Chondrocyte (in vitro differentiated cells): Measurements from ENCODE around the gene EXD3. TPM values are rescaled to one million over a fixed set of nuclear protein-coding genes. Genes with fewer than 3 reads are reported as not detected.
A peak's percentile ranks its signal among the peaks of the same experiment; 100 is the strongest.

Source experiments
- DNase-seq: peaks from one replicate; pipeline ENCODE4 v3.0.0; 2021; ENCODE audit warnings: mixed read lengths, low spot score
- H3K27ac Mint-ChIP-seq: one replicate; pipeline ENCODE4 v1.8.0; 2021; ENCODE audit warnings: mild to moderate bottlenecking, moderate library complexity, mixed read lengths; ENCODE audit not compliant: unreplicated experiment
- H3K27me3 Mint-ChIP-seq: 2 replicates; pipeline ENCODE4 v1.8.0; 2021; ENCODE audit warnings: low read depth, mixed read lengths
- H3K36me3 Mint-ChIP-seq: 2 replicates; pipeline ENCODE4 v1.8.0; 2021; ENCODE audit warnings: low read depth, mixed read lengths
- H3K4me1 Mint-ChIP-seq: 2 replicates; pipeline ENCODE4 v1.8.0; 2021; ENCODE audit warnings: low read depth, mild to moderate bottlenecking, mixed read lengths
- H3K4me3 Mint-ChIP-seq: one replicate; pipeline ENCODE4 v1.8.0; 2021; ENCODE audit warnings: mild to moderate bottlenecking, moderate library complexity, mixed read lengths; ENCODE audit not compliant: unreplicated experiment
- H3K9me3 Mint-ChIP-seq: 2 replicates; pipeline ENCODE4 v1.8.0; 2021; ENCODE audit warnings: low read depth, mixed read lengths
- CTCF ChIP-seq: fragments of 200-600 bp; sonication (generic); IDR thresholded peaks from 2 replicates; pipeline ENCODE4 v1.5.0; 2021; ENCODE audit warnings: antibody characterized with exemption, mild to moderate bottlenecking, moderate library complexity
- total RNA-seq: library from RNA; stranded (reverse); gene quantifications from 3 replicates; pipeline ENCODE4 v1.2.1, GENCODE V29; 2021

Gene EXD3
- total RNA-seq, 1 donor from 2014 or later = 11.6 TPM

GRCh38 chr9:137303893-137304382, 119.0 kb downstream of the EXD3 start:
- Mint-ChIP-seq H3K27ac (no peak overlapping the region), H3K4me3 (no peak overlapping the region), H3K36me3 (no peaks in the 10 kb centered on the region), H3K4me1 (peaks cover 22% of the 10 kb centered on the region), H3K9me3 (no peaks in the 10 kb centered on the region), H3K27me3 (no peaks in the 10 kb centered on the region)
- DNase-seq = peak; percentile 87
- no peak for TF ChIP-seq CTCF

GRCh38 chr9:137303151-137303892, 119.6 kb downstream of the EXD3 start:
- no peaks in the 10 kb centered on the region for H3K36me3 Mint-ChIP-seq

GRCh38 chr9:137302449-137303150, 120.4 kb downstream of the EXD3 start:
- no peaks in the 10 kb centered on the region for H3K27me3 Mint-ChIP-seq
- H3K27ac Mint-ChIP-seq = no peak overlapping the region
- no peak for DNase-seq
- peaks cover 22% of the 10 kb centered on the region for H3K4me1 Mint-ChIP-seq
- no peaks in the 10 kb centered on the region for H3K36me3 Mint-ChIP-seq
- TF ChIP-seq CTCF = peak; percentile 79
- H3K4me3 Mint-ChIP-seq = no peak overlapping the region
- H3K9me3 Mint-ChIP-seq = no peaks in the 10 kb centered on the region

More at GRCh38 chr9:137303151-137303892, 119.6 kb downstream of the EXD3 start:
- no peak overlapping the region for H3K27ac Mint-ChIP-seq
- H3K4me3 Mint-ChIP-seq = no peak overlapping the region
- no peak for TF ChIP-seq CTCF
- no peaks in the 10 kb centered on the region for H3K27me3 Mint-ChIP-seq
- H3K4me1 Mint-ChIP-seq = peaks cover 22% of the 10 kb centered on the region
- peak; percentile 68 for DNase-seq
- no peaks in the 10 kb centered on the region for H3K9me3 Mint-ChIP-seq

- DNase-seq = no peak
- Mint-ChIP-seq H3K4me1 (peaks cover 23% of the 10 kb centered on the region), H3K9me3 (no peaks in the 10 kb centered on the region), H3K36me3 (no peaks in the 10 kb centered on the region), H3K27ac (peak within 1 kb of the TSS; percentile 22), H3K4me3 (peak within 1 kb of the TSS; percentile 74), H3K27me3 (no peaks in the 10 kb centered on the region)
- TF ChIP-seq CTCF = no peak
Observed at GRCh38 chr9:137302118-137302448, 120.9 kb downstream of the EXD3 start, which contains the start of gene NRARP. Gene NRARP (minus strand): TSS chr9:137302271. CDS start chr9:137301928, 343 bp downstream.

GRCh38 chr9:137301081-137301947, 121.6 kb downstream of the EXD3 start:
- DNase-seq = no peak
- Mint-ChIP-seq H3K9me3 (no peaks in the 10 kb centered on the region), H3K4me1 (peaks cover 30% of the 10 kb centered on the region), H3K27ac (peak overlapping the region; percentile 47), H3K4me3 (peak overlapping the region; percentile 74), H3K36me3 (no peaks in the 10 kb centered on the region), H3K27me3 (peaks cover 2% of the 10 kb centered on the region)
- TF ChIP-seq CTCF = peak; percentile 72
